ENCODE data around the gene SYCE3.

The SYCE3 gene

GRCh38 chr22:50507421-50507990 lies 55.2 kb downstream of the SYCE3 start, which contains the start of gene LMF2 (continued):
- TF ChIP-seq ZNF639 (tag by site-specific recombination; IDR thresholded peaks at IDR 0.05) = no peak
- TF ChIP-seq REST (tag by site-specific recombination; IDR thresholded peaks at IDR 0.05) = no peak
- peak; percentile 77; the same call in 1 of the 2 replicates for TF ChIP-seq ZNF341 (tag by site-specific recombination; IDR thresholded peaks at IDR 0.05; ENCODE audit: low read depth)
- TF ChIP-seq ZSCAN4 (tag by site-specific recombination; IDR thresholded peaks at IDR 0.05) = no peak
- no peak for TF ChIP-seq ZNF140 (tag by site-specific recombination; IDR thresholded peaks at IDR 0.05)
- no peak for TF ChIP-seq ZNF362 (tag by site-specific recombination; IDR thresholded peaks at IDR 0.05)
- TF ChIP-seq ZNF843 (tag by site-specific recombination; IDR thresholded peaks at IDR 0.05) = no peak
- no peak for TF ChIP-seq ZNF416 (tag by site-specific recombination; IDR thresholded peaks at IDR 0.05)
- peak; percentile 53; the same call in 1 of the 2 replicates for TF ChIP-seq SP7 (tag by site-specific recombination; IDR thresholded peaks at IDR 0.05)
- no peak for TF ChIP-seq ZNF449 (tag by site-specific recombination; IDR thresholded peaks at IDR 0.05)
- TF ChIP-seq ZBTB26 (tag by site-specific recombination; optimal IDR thresholded peaks at IDR 0.05) = no peak
- no peak for TF ChIP-seq ZNF670 (tag by site-specific recombination; IDR thresholded peaks at IDR 0.05; ENCODE audit: low read depth)
- no peak for TF ChIP-seq BCL11A (tag by site-specific recombination; IDR thresholded peaks at IDR 0.05; ENCODE audit: low read depth)
- TF ChIP-seq ZNF114 (tag by site-specific recombination; IDR thresholded peaks at IDR 0.05) = no peak
- no peak for TF ChIP-seq ZNF624 (tag by site-specific recombination; IDR thresholded peaks at IDR 0.05)
- peak; percentile 85 for TF ChIP-seq GLIS2 (tag by site-specific recombination; IDR thresholded peaks at IDR 0.05)
- no peak for TF ChIP-seq ZNF433 (tag by site-specific recombination; IDR thresholded peaks at IDR 0.05; ENCODE audit: low read depth)
- TF ChIP-seq PRDM10 (tag by site-specific recombination; IDR thresholded peaks at IDR 0.05) = no peak
- peak; percentile 38; the same call in 1 of the 2 replicates for TF ChIP-seq SP3 (tag by site-specific recombination; IDR thresholded peaks at IDR 0.05)
- no peak for TF ChIP-seq ZNF354C (tag by site-specific recombination; IDR thresholded peaks at IDR 0.05; ENCODE audit: borderline replicate concordance, low read depth)
- TF ChIP-seq HIC1 (tag by site-specific recombination; IDR thresholded peaks at IDR 0.05) = no peak
- no peak for TF ChIP-seq ZNF76 (tag by site-specific recombination; IDR thresholded peaks at IDR 0.05; ENCODE audit: borderline replicate concordance, low read depth)
- TF ChIP-seq FEZF1 (tag by site-specific recombination; IDR thresholded peaks at IDR 0.05) = no peak
- no peak for TF ChIP-seq SCRT2 (tag by site-specific recombination; IDR thresholded peaks at IDR 0.05)
